ENCODE results near the gene KCNJ14. TPM values are rescaled to one million over a fixed set of nuclear protein-coding genes. Genes with fewer than 3 reads are reported as not detected.
"Not testable (repeated sequence)": the region's sequence is repeated elsewhere in the genome, so short reads cannot be mapped to it uniquely, and the experiment has no call there.

Gene KCNJ14
- polyA plus RNA-seq, 1 experiment: 0.20 TPM

GRCh38 chr19:48487544-48487943 lies 32.2 kb downstream of the KCNJ14 start:
- Histone ChIP-seq H3K4me3 (ENCODE audit: low read depth, low read length) (no peak overlapping the region), H3K9me3 (ENCODE audit: control insufficient read depth, insufficient read depth, low read length) (no peaks in the 10 kb centered on the region), H3K27ac (ENCODE audit: low read depth, low read length) (no peak overlapping the region), H3K27me3 (ENCODE audit: control insufficient read depth, insufficient read depth, low read length) (no peaks in the 10 kb centered on the region)
- CTCF ChIA-PET: interaction anchor here (5.3 kb wide), 1 partner anchor 98 kb away, joined by 174 read pairs; no protein-coding TSS in a partner anchor
- DNase-seq (ENCODE audit: low read depth, low spot score): no peak
- no peak for TF ChIP-seq CTCF (IDR thresholded peaks at IDR 0.05; ENCODE audit: low read depth, low read length)
- POLR2A ChIA-PET: interaction anchor here (0.8 to 1.9 kb wide), 2 partner anchors 12 to 131 kb away, joined by 3 to 5 read pairs; partner anchors contain the start of genes RPL18 and SPHK2

GRCh38 chr19:48487948-48488347 lies 32.6 kb downstream of the KCNJ14 start:
- Histone ChIP-seq H3K9me3 (ENCODE audit: control insufficient read depth, insufficient read depth, low read length) (peaks cover 3% of the 10 kb centered on the region; the same call in 1 of the 2 replicates), H3K27ac (ENCODE audit: low read depth, low read length) (no peak overlapping the region), H3K4me3 (ENCODE audit: low read depth, low read length) (no peak overlapping the region), H3K27me3 (ENCODE audit: control insufficient read depth, insufficient read depth, low read length) (no peaks in the 10 kb centered on the region)
- TF ChIP-seq CTCF (IDR thresholded peaks at IDR 0.05; ENCODE audit: low read depth, low read length): no peak
- ChIA-PET CTCF (interaction anchor here (5.3 kb wide), 1 partner anchor 98 kb away, joined by 174 read pairs; no protein-coding TSS in a partner anchor), POLR2A (interaction anchor here (0.8 to 1.9 kb wide), 2 partner anchors 12 to 131 kb away, joined by 3 to 5 read pairs; partner anchors contain the start of genes RPL18 and SPHK2)
- no peak for DNase-seq (ENCODE audit: low read depth, low spot score)

- H3K4me3 ChIP-seq (ENCODE audit: low read depth, low read length); DNase-seq (ENCODE audit: low read depth, low spot score); H3K9me3 ChIP-seq (ENCODE audit: control insufficient read depth, insufficient read depth, low read length); H3K27ac ChIP-seq (ENCODE audit: low read depth, low read length); H3K27me3 ChIP-seq (ENCODE audit: control insufficient read depth, insufficient read depth, low read length): not testable (repeated sequence)
- ChIA-PET POLR2A (interaction anchor here (1.9 kb wide), 1 partner anchor 131 kb away, joined by 5 read pairs; the partner anchor contains the start of genes RPL18 and SPHK2), CTCF (interaction anchor here (0.9 to 5.3 kb wide), 8 partner anchors 13 to 155 kb away, joined by 3 to 174 read pairs (median 6); partner anchors contain the start of gene KDELR1)
Observed at GRCh38 chr19:48488478-48488877, 33.1 kb downstream of the KCNJ14 start.

- no peak overlapping the region for H3K4me3 ChIP-seq (ENCODE audit: low read depth, low read length)
- H3K27me3 ChIP-seq (ENCODE audit: control insufficient read depth, insufficient read depth, low read length): no peaks in the 10 kb centered on the region
- ChIA-PET CTCF (interaction anchor here (0.6 to 5.3 kb wide), 26 partner anchors 8 to 1174 kb away, joined by 3 to 174 read pairs (median 4); partner anchors contain the start of genes GRIN2D and KDELR1), POLR2A (interaction anchor here (0.6 to 1.6 kb wide), 3 partner anchors 10 to 94 kb away, joined by 4 to 5 read pairs (median 4); no protein-coding TSS in a partner anchor)
- peak; percentile 94 for TF ChIP-seq CTCF (IDR thresholded peaks at IDR 0.05; ENCODE audit: low read depth, low read length)
- H3K9me3 ChIP-seq (ENCODE audit: control insufficient read depth, insufficient read depth, low read length): peaks cover 4% of the 10 kb centered on the region; the same call in 1 of the 2 replicates
- no peak for DNase-seq (ENCODE audit: low read depth, low spot score)
- H3K27ac ChIP-seq (ENCODE audit: low read depth, low read length): no peak overlapping the region
Observed at GRCh38 chr19:48489608-48490216, 34.3 kb downstream of the KCNJ14 start.

GRCh38 chr19:48490981-48491792 lies 35.8 kb downstream of the KCNJ14 start:
- CTCF ChIA-PET: interaction anchor here (0.7 to 5.3 kb wide), 4 partner anchors 11 to 118 kb away, joined by 5 to 174 read pairs (median 10); no protein-coding TSS in a partner anchor
- DNase-seq (ENCODE audit: low read depth, low spot score): no peak
- Histone ChIP-seq H3K4me3 (ENCODE audit: low read depth, low read length) (no peak overlapping the region), H3K27ac (ENCODE audit: low read depth, low read length) (no peak overlapping the region), H3K9me3 (ENCODE audit: control insufficient read depth, insufficient read depth, low read length) (peaks cover 4% of the 10 kb centered on the region; the same call in 1 of the 2 replicates), H3K27me3 (ENCODE audit: control insufficient read depth, insufficient read depth, low read length) (no peaks in the 10 kb centered on the region)
- no peak for TF ChIP-seq CTCF (IDR thresholded peaks at IDR 0.05; ENCODE audit: low read depth, low read length)
- POLR2A ChIA-PET: no interaction called here

Measured in AG04450 (cell line).